ENCODE measurements around the gene PCDHGA1.

PCDHGA1 gene

GRCh38 chr5:141496038-141496437, 165.7 kb downstream of the PCDHGA1 start:
- Histone ChIP-seq H3K27me3 (ENCODE audit: low read length) (no peaks in the 10 kb centered on the region), H4K20me1 (ENCODE audit: low read depth, low read length) (no peaks in the 10 kb centered on the region), H3K9me3 (ENCODE audit: insufficient read depth, low read length) (no peaks in the 10 kb centered on the region), H3K4me3 (ENCODE audit: insufficient read depth, low read length, poor library complexity, severe bottlenecking) (no peak overlapping the region), H3K9ac (ENCODE audit: low read length) (peak overlapping the region; percentile 27; the same call in 1 of the 2 replicates), H2AFZ (ENCODE audit: low read depth, low read length, severe bottlenecking) (no peak overlapping the region), H3K9me2 (replicated peaks; ENCODE audit: insufficient read depth, low read length) (no peaks in the 10 kb centered on the region), H3K4me2 (ENCODE audit: low read depth, low read length, poor library complexity, severe bottlenecking) (peak overlapping the region; percentile 23), H3K27ac (ENCODE audit: low read depth, low read length) (peak overlapping the region; percentile 45), H3K36me3 (ENCODE audit: low read length) (no peaks in the 10 kb centered on the region), H3K79me2 (ENCODE audit: insufficient read depth, low read length) (peaks cover 8% of the 10 kb centered on the region; the same call in 1 of the 2 replicates), H3F3A (ENCODE audit: insufficient read depth) (peaks cover 21% of the 10 kb centered on the region)
- TF ChIP-seq EZH2phosphoT487 (conservative IDR thresholded peaks at IDR 0.05; ENCODE audit: low read length), result no peak
- no peak for TF ChIP-seq CTCF (IDR thresholded peaks at IDR 0.05; ENCODE audit: insufficient read depth, low read length, poor library complexity, severe bottlenecking)

GRCh38 chr5:141501761-141502160, 171.4 kb downstream of the PCDHGA1 start:
- H3K79me2 ChIP-seq (ENCODE audit: insufficient read depth, low read length), result peaks cover 17% of the 10 kb centered on the region; the same call in 1 of the 2 replicates
- H3K9me2 ChIP-seq (replicated peaks; ENCODE audit: insufficient read depth, low read length), result no peaks in the 10 kb centered on the region
- no peaks in the 10 kb centered on the region for H3K36me3 ChIP-seq (ENCODE audit: low read length)
- H3K9ac ChIP-seq (ENCODE audit: low read length), result no peak overlapping the region
- H2AFZ ChIP-seq (ENCODE audit: low read depth, low read length, severe bottlenecking), result no peak overlapping the region
- peaks cover 52% of the 10 kb centered on the region for H3F3A ChIP-seq (ENCODE audit: insufficient read depth)
- H3K27ac ChIP-seq (ENCODE audit: low read depth, low read length), result peak overlapping the region; percentile 49; the same call in 1 of the 2 replicates
- no peaks in the 10 kb centered on the region for H3K27me3 ChIP-seq (ENCODE audit: low read length)
- H3K4me3 ChIP-seq (ENCODE audit: insufficient read depth, low read length, poor library complexity, severe bottlenecking), result no peak overlapping the region
- no peak overlapping the region for H3K4me2 ChIP-seq (ENCODE audit: low read depth, low read length, poor library complexity, severe bottlenecking)
- H3K9me3 ChIP-seq (ENCODE audit: insufficient read depth, low read length), result no peaks in the 10 kb centered on the region
- TF ChIP-seq EZH2phosphoT487 (conservative IDR thresholded peaks at IDR 0.05; ENCODE audit: low read length), result no peak
- TF ChIP-seq CTCF (IDR thresholded peaks at IDR 0.05; ENCODE audit: insufficient read depth, low read length, poor library complexity, severe bottlenecking), result no peak
- no peaks in the 10 kb centered on the region for H4K20me1 ChIP-seq (ENCODE audit: low read depth, low read length)

GRCh38 chr5:141503681-141504080, 173.4 kb downstream of the PCDHGA1 start:
- H4K20me1 ChIP-seq (ENCODE audit: low read depth, low read length), result no peaks in the 10 kb centered on the region
- no peaks in the 10 kb centered on the region for H3K9me3 ChIP-seq (ENCODE audit: insufficient read depth, low read length)
- TF ChIP-seq EZH2phosphoT487 (conservative IDR thresholded peaks at IDR 0.05; ENCODE audit: low read length), result no peak
- no peak for TF ChIP-seq CTCF (IDR thresholded peaks at IDR 0.05; ENCODE audit: insufficient read depth, low read length, poor library complexity, severe bottlenecking)
- H2AFZ ChIP-seq (ENCODE audit: low read depth, low read length, severe bottlenecking), result no peak overlapping the region
- H3K9ac ChIP-seq (ENCODE audit: low read length), result peak overlapping the region; percentile 52
- H3K27me3 ChIP-seq (ENCODE audit: low read length), result no peaks in the 10 kb centered on the region
- peak overlapping the region; percentile 99 for H3K27ac ChIP-seq (ENCODE audit: low read depth, low read length)
- H3K36me3 ChIP-seq (ENCODE audit: low read length), result no peaks in the 10 kb centered on the region
- no peaks in the 10 kb centered on the region for H3K9me2 ChIP-seq (replicated peaks; ENCODE audit: insufficient read depth, low read length)
- H3K4me2 ChIP-seq (ENCODE audit: low read depth, low read length, poor library complexity, severe bottlenecking), result peak overlapping the region; percentile 87
- H3K79me2 ChIP-seq (ENCODE audit: insufficient read depth, low read length), result peaks cover 17% of the 10 kb centered on the region; the same call in 1 of the 2 replicates
- peak overlapping the region; percentile 17 for H3K4me3 ChIP-seq (ENCODE audit: insufficient read depth, low read length, poor library complexity, severe bottlenecking)
- peaks cover 67% of the 10 kb centered on the region for H3F3A ChIP-seq (ENCODE audit: insufficient read depth)

Measured in SU-DHL-6 (cell line).